Muscle layer of colon (tissue), 2 donors: Measurements from ENCODE around the gene PLD6.

Experiments used
- H3K27ac ChIP-seq: one replicate; pipeline ENCODE4 v1.7.0; 2013; ENCODE audit warnings: low read depth, mild to moderate bottlenecking, low read length, moderate library complexity
- H3K27me3 ChIP-seq, 2 donors: one replicate each; pipeline ENCODE4 v1.7.0; 2013; ENCODE audit warnings: low read length in 2 of 2, mild to moderate bottlenecking in 2 of 2; ENCODE audit not compliant: insufficient read depth in 2 of 2, control insufficient read depth in 1 of 2
- H3K36me3 ChIP-seq: one replicate; pipeline ENCODE4 v1.7.0; 2013; ENCODE audit warnings: mild to moderate bottlenecking, low read length; ENCODE audit not compliant: insufficient read depth
- H3K4me1 ChIP-seq: one replicate; pipeline ENCODE4 v1.7.0; 2013; ENCODE audit warnings: mild to moderate bottlenecking, low read length; ENCODE audit not compliant: insufficient read depth
- H3K4me3 ChIP-seq, 2 donors: one replicate each; pipeline ENCODE4 v1.7.0; 2013; ENCODE audit warnings: low read length in 2 of 2, low read depth in 1 of 2, mild to moderate bottlenecking in 1 of 2, moderate library complexity in 1 of 2
- H3K9ac ChIP-seq: one replicate; pipeline ENCODE4 v1.7.0; 2013; ENCODE audit warnings: low read length
- H3K9me3 ChIP-seq: one replicate; pipeline ENCODE4 v1.7.0; 2013; ENCODE audit warnings: mild to moderate bottlenecking, low read length
- donor health status: abdominal sarcoma.
- donor health status: Adenocarcinoma of cecum.

Gene PLD6

GRCh38 chr17:17236295-17237025, 30.3 kb upstream of the PLD6 start:
- Histone ChIP-seq H3K36me3 (peaks cover 10% of the 10 kb centered on the region), H3K27ac (peak overlapping the region; percentile 100), H3K27me3 (no peaks in the 10 kb centered on the region), H3K9ac (peak overlapping the region; percentile 96), H3K9me3 (no peaks in the 10 kb centered on the region), H3K4me3 (peak overlapping the region; percentile 98 to 99), H3K4me1 (peaks cover 7% of the 10 kb centered on the region)

- peak overlapping the region; percentile 96 for H3K9ac ChIP-seq
Observed at GRCh38 chr17:17235212-17236174, 29.4 kb upstream of the PLD6 start.

GRCh38 chr17:17232303-17232621, 26.1 kb upstream of the PLD6 start:
- H3K9me3 ChIP-seq = no peaks in the 10 kb centered on the region
- H3K4me1 ChIP-seq = peaks cover 7% of the 10 kb centered on the region
- no peak overlapping the region for H3K27ac ChIP-seq
- H3K4me3 ChIP-seq = no peak overlapping the region
- H3K36me3 ChIP-seq = peaks cover 42% of the 10 kb centered on the region
- no peaks in the 10 kb centered on the region for H3K27me3 ChIP-seq
- H3K9ac ChIP-seq = no peak overlapping the region

More at GRCh38 chr17:17235212-17236174, 29.4 kb upstream of the PLD6 start:
- Histone ChIP-seq H3K27ac (no peak overlapping the region), H3K4me1 (peaks cover 7% of the 10 kb centered on the region), H3K4me3 (peak overlapping the region; percentile 98 to 99), H3K9me3 (no peaks in the 10 kb centered on the region), H3K36me3 (peaks cover 10% of the 10 kb centered on the region), H3K27me3 (no peaks in the 10 kb centered on the region)

- Histone ChIP-seq H3K27me3 (no peaks in the 10 kb centered on the region), H3K4me3 (no peak overlapping the region), H3K9ac (no peak overlapping the region), H3K9me3 (no peaks in the 10 kb centered on the region), H3K4me1 (peaks cover 7% of the 10 kb centered on the region), H3K27ac (no peak overlapping the region), H3K36me3 (peaks cover 47% of the 10 kb centered on the region)
Observed at GRCh38 chr17:17231621-17232302, 25.6 kb upstream of the PLD6 start.

GRCh38 chr17:17229416-17230384, 23.6 kb upstream of the PLD6 start:
- H3K27ac ChIP-seq = no peak overlapping the region
- H3K4me1 ChIP-seq = no peaks in the 10 kb centered on the region
- no peak overlapping the region for H3K4me3 ChIP-seq
- H3K27me3 ChIP-seq = no peaks in the 10 kb centered on the region
- no peaks in the 10 kb centered on the region for H3K9me3 ChIP-seq
- H3K36me3 ChIP-seq = peaks cover 68% of the 10 kb centered on the region
- H3K9ac ChIP-seq = no peak overlapping the region

- Histone ChIP-seq H3K27ac (no peak overlapping the region), H3K36me3 (peaks cover 75% of the 10 kb centered on the region), H3K9me3 (no peaks in the 10 kb centered on the region), H3K4me1 (no peaks in the 10 kb centered on the region), H3K9ac (no peak overlapping the region), H3K4me3 (no peak overlapping the region), H3K27me3 (no peaks in the 10 kb centered on the region)
Observed at GRCh38 chr17:17228521-17229279, 22.6 kb upstream of the PLD6 start.

- Histone ChIP-seq H3K27me3 (no peaks in the 10 kb centered on the region), H3K27ac (no peak overlapping the region)
Observed at GRCh38 chr17:17227608-17228520, 21.7 kb upstream of the PLD6 start.

GRCh38 chr17:17226451-17227265, 20.5 kb upstream of the PLD6 start:
- no peak overlapping the region for H3K9ac ChIP-seq
- H3K36me3 ChIP-seq = peaks cover 83% of the 10 kb centered on the region
- H3K9me3 ChIP-seq = no peaks in the 10 kb centered on the region

More at GRCh38 chr17:17227608-17228520, 21.7 kb upstream of the PLD6 start:
- H3K9me3 ChIP-seq = no peaks in the 10 kb centered on the region
- no peaks in the 10 kb centered on the region for H3K4me1 ChIP-seq
- H3K36me3 ChIP-seq = peaks cover 83% of the 10 kb centered on the region
- no peak overlapping the region for H3K4me3 ChIP-seq
- no peak overlapping the region for H3K9ac ChIP-seq

GRCh38 chr17:17225901-17226300, 19.8 kb upstream of the PLD6 start:
- H3K4me1 ChIP-seq = no peaks in the 10 kb centered on the region
- H3K9ac ChIP-seq = no peak overlapping the region
- H3K27ac ChIP-seq = no peak overlapping the region
- no peaks in the 10 kb centered on the region for H3K27me3 ChIP-seq
- H3K4me3 ChIP-seq = no peak overlapping the region
- peaks cover 90% of the 10 kb centered on the region for H3K36me3 ChIP-seq
- no peaks in the 10 kb centered on the region for H3K9me3 ChIP-seq

More at GRCh38 chr17:17226451-17227265, 20.5 kb upstream of the PLD6 start:
- H3K27me3 ChIP-seq = no peaks in the 10 kb centered on the region
- no peaks in the 10 kb centered on the region for H3K4me1 ChIP-seq
- no peak overlapping the region for H3K27ac ChIP-seq
- H3K4me3 ChIP-seq = no peak overlapping the region
